T-helper 2 cell treated with Interferon-gamma antibody and Interleukin-4, amounts not matched to agents 100 ng/mL and 5 ng/mL, for 36 hours (primary cell): ENCODE measurements around the gene C1QL3. TPM values are rescaled to one million over a fixed set of nuclear protein-coding genes. Genes with fewer than 3 reads are reported as not detected.

Experiments used
- intact Hi-C: fragments of 100-400 bp; cut with micrococcal nuclease; formaldehyde crosslinking; loops from one replicate; pipeline ENCODE4 v1.15.1; 2023
- total RNA-seq: library from RNA; stranded (reverse); gene quantifications from 2 replicates; pipeline ENCODE4 v1.2.3, GENCODE V29; 2022

Gene C1QL3
- not detected in 2 replicates for total RNA-seq

- intact Hi-C loops, result no loop called here
Measured at GRCh38 chr10:16521311-16522016, at the start of gene C1QL3. Gene C1QL3, minus strand, starts transcription at chr10:16521879. Its CDS starts 814 bp downstream, at chr10:16521065.

GRCh38 chr10:16570731-16571130 lies 49.1 kb upstream of the C1QL3 start:
- intact Hi-C loops, result no loop called here

GRCh38 chr10:16566202-16566805 lies 44.6 kb upstream of the C1QL3 start:
- intact Hi-C loops, result no loop called here

GRCh38 chr10:16565604-16566003 lies 43.9 kb upstream of the C1QL3 start:
- intact Hi-C loops, result no loop called here

- intact Hi-C loops, result no loop called here
Measured at GRCh38 chr10:16562891-16563290, 41.2 kb upstream of the C1QL3 start.

- intact Hi-C loops, result no loop called here
Measured at GRCh38 chr10:16559236-16559773, 37.6 kb upstream of the C1QL3 start.

GRCh38 chr10:16547973-16548372 lies 26.3 kb upstream of the C1QL3 start:
- intact Hi-C loops, result no loop called here

- intact Hi-C loops, result loop anchor here (1.0 kb wide), 2 partner anchors 643 to 666 kb away; no protein-coding TSS in a partner anchor
Measured at GRCh38 chr10:16545116-16545736, 23.5 kb upstream of the C1QL3 start.

GRCh38 chr10:16544591-16544990 lies 22.9 kb upstream of the C1QL3 start:
- intact Hi-C loops, result no loop called here

GRCh38 chr10:16544099-16544498 lies 22.4 kb upstream of the C1QL3 start:
- intact Hi-C loops, result no loop called here

- intact Hi-C loops, result no loop called here
Measured at GRCh38 chr10:16536155-16536554, 14.5 kb upstream of the C1QL3 start.

- intact Hi-C loops, result no loop called here
Measured at GRCh38 chr10:16529853-16530252, 8.2 kb upstream of the C1QL3 start.

GRCh38 chr10:16527452-16527851 lies 5.8 kb upstream of the C1QL3 start:
- intact Hi-C loops, result no loop called here

GRCh38 chr10:16520900-16521299 lies 779 bp downstream of the C1QL3 start:
- intact Hi-C loops, result no loop called here

- intact Hi-C loops, result loop anchor here (2.0 kb wide), 1 partner anchor 83 kb away; the partner anchor contains the start of gene PTER
Measured at GRCh38 chr10:16519908-16520861, 1.5 kb downstream of the C1QL3 start.

- intact Hi-C loops, result loop anchor here (2.0 kb wide), 1 partner anchor 83 kb away; the partner anchor contains the start of gene PTER
Measured at GRCh38 chr10:16519250-16519907, 2.3 kb downstream of the C1QL3 start.

- intact Hi-C loops, result loop anchor here (2.0 kb wide), 1 partner anchor 82 kb away; the partner anchor contains the start of gene PTER
Measured at GRCh38 chr10:16518822-16519221, 2.9 kb downstream of the C1QL3 start.

GRCh38 chr10:16510843-16511242 lies 10.8 kb downstream of the C1QL3 start:
- intact Hi-C loops, result no loop called here

- intact Hi-C loops, result no loop called here
Measured at GRCh38 chr10:16509996-16510395, 11.7 kb downstream of the C1QL3 start.

- intact Hi-C loops, result no loop called here
Measured at GRCh38 chr10:16505161-16505560, 16.5 kb downstream of the C1QL3 start.
